GM23338 (cell line): ENCODE measurements around the gene OTUB1. TPM values are rescaled to one million over a fixed set of nuclear protein-coding genes. Genes with fewer than 3 reads are reported as not detected.

Source experiments
- ATAC-seq: fragments of 200-7000 bp; cut with Tn5 transposase; 3 replicates; pipeline ENCODE4 v1.9.1; 2020
- DNase-seq: peaks from one replicate; pipeline ENCODE4 v3.0.0-alpha.2; 2015; ENCODE audit warnings: low spot score
- H2AFZ ChIP-seq: fragments of 200-600 bp; sonication (generic); 2 replicates; pipeline ENCODE4 v1.8.0; 2016; ENCODE audit warnings: antibody characterized with exemption, mild to moderate bottlenecking, moderate library complexity
- H3F3A ChIP-seq: fragments of 200-600 bp; sonication (generic); replicated peaks from 2 replicates; pipeline ENCODE4 v1.8.0; 2017; ENCODE audit warnings: antibody characterized with exemption, mixed run types, low read depth
- H3K27ac ChIP-seq: fragments of 200-600 bp; sonication (generic); 2 replicates; pipeline ENCODE4 v1.6.1; 2016; ENCODE audit warnings: low read depth
- H3K27me3 ChIP-seq: fragments of 200-600 bp; sonication (generic); 2 replicates; pipeline ENCODE4 v1.8.0; 2016; ENCODE audit warnings: mild to moderate bottlenecking, mixed run types, moderate library complexity; ENCODE audit not compliant: insufficient read depth
- H3K36me3 ChIP-seq: fragments of 200-600 bp; sonication (generic); 2 replicates; pipeline ENCODE4 v1.8.0; 2016; ENCODE audit warnings: mild to moderate bottlenecking; ENCODE audit not compliant: insufficient read depth
- H3K4me1 ChIP-seq: fragments of 200-600 bp; sonication (generic); 2 replicates; pipeline ENCODE4 v1.8.0; 2016; ENCODE audit warnings: mild to moderate bottlenecking, moderate library complexity; ENCODE audit not compliant: insufficient read depth
- H3K4me2 ChIP-seq: fragments of 200-600 bp; sonication (generic); 2 replicates; pipeline ENCODE4 v1.7.1; 2017; ENCODE audit warnings: mixed run types
- H3K4me3 ChIP-seq: fragments of 200-600 bp; sonication (generic); 2 replicates; pipeline ENCODE4 v1.6.1; 2016; ENCODE audit warnings: mixed run types
- H3K79me2 ChIP-seq: fragments of 200-600 bp; sonication (generic); replicated peaks from 2 replicates; pipeline ENCODE4 v1.8.0; 2017; ENCODE audit warnings: mild to moderate bottlenecking; ENCODE audit not compliant: insufficient read depth
- H3K9me2 ChIP-seq: fragments of 200-600 bp; sonication (generic); 2 replicates; pipeline ENCODE4 v1.8.0; 2017; ENCODE audit not compliant: insufficient read depth
- H4K20me1 ChIP-seq: fragments of 200-600 bp; sonication (generic); replicated peaks from 2 replicates; pipeline ENCODE4 v1.8.0; 2017; ENCODE audit warnings: mild to moderate bottlenecking; ENCODE audit not compliant: insufficient read depth
- H3K27ac Mint-ChIP-seq: 2 replicates; pipeline ENCODE4 v1.8.0; 2020; ENCODE audit warnings: inconsistent platforms, mild to moderate bottlenecking, moderate library complexity, mixed read lengths
- H3K27me3 Mint-ChIP-seq: 3 replicates; pipeline ENCODE4 v1.8.0; 2022; ENCODE audit warnings: low read depth, mild to moderate bottlenecking, moderate library complexity, mixed read lengths, inconsistent platforms; ENCODE audit not compliant: insufficient read depth, poor library complexity
- H3K36me3 Mint-ChIP-seq: 3 replicates; pipeline ENCODE4 v1.8.0; 2021; ENCODE audit warnings: low read depth, mild to moderate bottlenecking, inconsistent platforms, moderate library complexity, mixed read lengths
- H3K4me1 Mint-ChIP-seq: 3 replicates; pipeline ENCODE4 v1.8.0; 2020; ENCODE audit warnings: mild to moderate bottlenecking, inconsistent platforms, mixed read lengths
- H3K4me3 Mint-ChIP-seq: 3 replicates; pipeline ENCODE4 v1.8.0; 2021; ENCODE audit warnings: moderate library complexity, mild to moderate bottlenecking, inconsistent platforms, mixed read lengths
- H3K9me3 Mint-ChIP-seq: 3 replicates; pipeline ENCODE4 v1.8.0; 2020; ENCODE audit warnings: moderate library complexity, mild to moderate bottlenecking, inconsistent platforms, mixed read lengths
- CREB1 ChIP-seq: fragments of 250-450 bp; sonication (Bioruptor Pico); IDR thresholded peaks from 2 replicates; pipeline ENCODE4 v1.5.0; 2020; ENCODE audit warnings: low read depth, mild to moderate bottlenecking, moderate library complexity
- EZH2 ChIP-seq: fragments of 200-600 bp; sonication (generic); IDR thresholded peaks from one replicate; pipeline ENCODE4 v1.8.0; 2017; ENCODE audit warnings: antibody characterized with exemption, mild to moderate bottlenecking, low read depth; ENCODE audit not compliant: unreplicated experiment
- EZH2phosphoT487 ChIP-seq: fragments of 200-600 bp; sonication (generic); IDR thresholded peaks from one replicate; pipeline ENCODE4 v1.8.1; 2018; ENCODE audit warnings: antibody characterized with exemption; ENCODE audit not compliant: unreplicated experiment
- JUNB ChIP-seq: IDR thresholded peaks from one replicate; pipeline ENCODE4 v1.6.1; 2016; ENCODE audit warnings: antibody characterized with exemption; ENCODE audit not compliant: unreplicated experiment
- NANOG ChIP-seq: IDR thresholded peaks from 2 replicates; pipeline ENCODE4 v1.6.1; 2016; ENCODE audit warnings: antibody characterized with exemption, borderline replicate concordance
- POLR2AphosphoS5 ChIP-seq: IDR thresholded peaks from 2 replicates; pipeline ENCODE4 v1.6.1; 2016; ENCODE audit warnings: antibody characterized with exemption, low read depth
- ZNF114 ChIP-seq: fragments of 250-450 bp; sonication (Bioruptor Pico); IDR thresholded peaks from 2 replicates; pipeline ENCODE4 v1.5.0; 2020; ENCODE audit warnings: mild to moderate bottlenecking, moderate library complexity
- polyA plus RNA-seq: library from polyadenylated mRNA; unstranded; fragments of >200 nt; fragmentation: Nextera tagmentation; extraction: Ambion mirVana; gene quantifications from 2 replicates; pipeline ENCODE4 v1.2.1, GENCODE V29; 2016
- total RNA-seq: library from RNA; depleted of rRNA; stranded (reverse); fragments of >200 nt; shearing (Covaris generic); gene quantifications from 2 replicates; pipeline ENCODE4 v1.2.3, GENCODE V29; 2014
- TF ChIP-seq, protein P1 (sequence below), 2 experiments: fragments of 200-600 bp in 1 of 2; sonication (generic) in 1 of 2; conservative IDR thresholded peaks; 2 replicates each; pipeline versions ENCODE4 v1.5.1 to v1.6.1; 2016 to 2017; ENCODE audit warnings: antibody characterized with exemption in 2 of 2, low read depth in 2 of 2, mild to moderate bottlenecking in 2 of 2, moderate library complexity in 1 of 2
- TF ChIP-seq, protein P2 (sequence below): fragments of 250-450 bp; sonication (Bioruptor Pico); IDR thresholded peaks from 2 replicates; pipeline ENCODE4 v1.5.0; 2020; ENCODE audit warnings: mild to moderate bottlenecking, moderate library complexity
- TF ChIP-seq, protein P3 (sequence below): IDR thresholded peaks from one replicate; pipeline ENCODE4 v1.6.1; 2018; ENCODE audit warnings: antibody characterized with exemption; ENCODE audit not compliant: unreplicated experiment

OTUB1 gene
- total and polyA plus RNA-seq, 2 experiments from 2014 or later, result 122 to 207 TPM

DNA sequence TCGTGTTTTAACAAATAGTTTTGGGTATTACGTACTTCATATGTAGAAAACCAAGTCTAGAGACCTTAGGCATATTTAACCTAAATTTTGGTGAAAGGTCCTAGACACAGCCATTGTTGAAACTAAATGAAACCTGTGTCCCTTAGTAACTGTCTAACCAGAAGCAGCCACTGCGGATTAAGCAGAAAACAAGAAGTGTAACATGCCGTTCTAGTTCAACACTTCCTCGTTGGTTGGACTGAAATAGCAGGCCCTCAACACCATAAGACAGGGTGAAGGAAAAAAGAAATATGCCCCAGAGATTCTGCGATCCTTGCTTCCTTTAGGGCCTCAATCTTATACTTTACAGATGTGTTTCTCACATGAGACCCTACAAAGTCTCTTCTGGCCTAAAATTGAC, 45.5 kb upstream of the OTUB1 start:
- no peak for DNase-seq
- peaks cover 54% of the 10 kb centered on the region for H3K79me2 ChIP-seq
- H4K20me1 ChIP-seq, result peaks cover 34% of the 10 kb centered on the region
- Mint-ChIP-seq H3K4me1 (peaks cover 11% of the 10 kb centered on the region), H3K27me3 (peaks cover 17% of the 10 kb centered on the region), H3K9me3 (no peaks in the 10 kb centered on the region), H3K27ac (no peak overlapping the region; the same call in 1 of the 2 replicates), H3K4me3 (peak overlapping the region; percentile 81), H3K36me3 (peaks cover under 1% of the 10 kb centered on the region; the same call in 2 of the 3 replicates)
- no peak for TF ChIP-seq JUNB
- no peak for TF ChIP-seq CREB1
- TF ChIP-seq, protein P1, sequence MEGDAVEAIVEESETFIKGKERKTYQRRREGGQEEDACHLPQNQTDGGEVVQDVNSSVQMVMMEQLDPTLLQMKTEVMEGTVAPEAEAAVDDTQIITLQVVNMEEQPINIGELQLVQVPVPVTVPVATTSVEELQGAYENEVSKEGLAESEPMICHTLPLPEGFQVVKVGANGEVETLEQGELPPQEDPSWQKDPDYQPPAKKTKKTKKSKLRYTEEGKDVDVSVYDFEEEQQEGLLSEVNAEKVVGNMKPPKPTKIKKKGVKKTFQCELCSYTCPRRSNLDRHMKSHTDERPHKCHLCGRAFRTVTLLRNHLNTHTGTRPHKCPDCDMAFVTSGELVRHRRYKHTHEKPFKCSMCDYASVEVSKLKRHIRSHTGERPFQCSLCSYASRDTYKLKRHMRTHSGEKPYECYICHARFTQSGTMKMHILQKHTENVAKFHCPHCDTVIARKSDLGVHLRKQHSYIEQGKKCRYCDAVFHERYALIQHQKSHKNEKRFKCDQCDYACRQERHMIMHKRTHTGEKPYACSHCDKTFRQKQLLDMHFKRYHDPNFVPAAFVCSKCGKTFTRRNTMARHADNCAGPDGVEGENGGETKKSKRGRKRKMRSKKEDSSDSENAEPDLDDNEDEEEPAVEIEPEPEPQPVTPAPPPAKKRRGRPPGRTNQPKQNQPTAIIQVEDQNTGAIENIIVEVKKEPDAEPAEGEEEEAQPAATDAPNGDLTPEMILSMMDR (conservative IDR thresholded peaks at IDR 0.05; ENCODE audit: low read depth in 2 of 2), result no peak
- no peak for TF ChIP-seq POLR2AphosphoS5
- TF ChIP-seq ZNF114 (CRISPR knock-in tag), result no peak
- TF ChIP-seq EZH2phosphoT487, result no peak
- TF ChIP-seq, protein P2, sequence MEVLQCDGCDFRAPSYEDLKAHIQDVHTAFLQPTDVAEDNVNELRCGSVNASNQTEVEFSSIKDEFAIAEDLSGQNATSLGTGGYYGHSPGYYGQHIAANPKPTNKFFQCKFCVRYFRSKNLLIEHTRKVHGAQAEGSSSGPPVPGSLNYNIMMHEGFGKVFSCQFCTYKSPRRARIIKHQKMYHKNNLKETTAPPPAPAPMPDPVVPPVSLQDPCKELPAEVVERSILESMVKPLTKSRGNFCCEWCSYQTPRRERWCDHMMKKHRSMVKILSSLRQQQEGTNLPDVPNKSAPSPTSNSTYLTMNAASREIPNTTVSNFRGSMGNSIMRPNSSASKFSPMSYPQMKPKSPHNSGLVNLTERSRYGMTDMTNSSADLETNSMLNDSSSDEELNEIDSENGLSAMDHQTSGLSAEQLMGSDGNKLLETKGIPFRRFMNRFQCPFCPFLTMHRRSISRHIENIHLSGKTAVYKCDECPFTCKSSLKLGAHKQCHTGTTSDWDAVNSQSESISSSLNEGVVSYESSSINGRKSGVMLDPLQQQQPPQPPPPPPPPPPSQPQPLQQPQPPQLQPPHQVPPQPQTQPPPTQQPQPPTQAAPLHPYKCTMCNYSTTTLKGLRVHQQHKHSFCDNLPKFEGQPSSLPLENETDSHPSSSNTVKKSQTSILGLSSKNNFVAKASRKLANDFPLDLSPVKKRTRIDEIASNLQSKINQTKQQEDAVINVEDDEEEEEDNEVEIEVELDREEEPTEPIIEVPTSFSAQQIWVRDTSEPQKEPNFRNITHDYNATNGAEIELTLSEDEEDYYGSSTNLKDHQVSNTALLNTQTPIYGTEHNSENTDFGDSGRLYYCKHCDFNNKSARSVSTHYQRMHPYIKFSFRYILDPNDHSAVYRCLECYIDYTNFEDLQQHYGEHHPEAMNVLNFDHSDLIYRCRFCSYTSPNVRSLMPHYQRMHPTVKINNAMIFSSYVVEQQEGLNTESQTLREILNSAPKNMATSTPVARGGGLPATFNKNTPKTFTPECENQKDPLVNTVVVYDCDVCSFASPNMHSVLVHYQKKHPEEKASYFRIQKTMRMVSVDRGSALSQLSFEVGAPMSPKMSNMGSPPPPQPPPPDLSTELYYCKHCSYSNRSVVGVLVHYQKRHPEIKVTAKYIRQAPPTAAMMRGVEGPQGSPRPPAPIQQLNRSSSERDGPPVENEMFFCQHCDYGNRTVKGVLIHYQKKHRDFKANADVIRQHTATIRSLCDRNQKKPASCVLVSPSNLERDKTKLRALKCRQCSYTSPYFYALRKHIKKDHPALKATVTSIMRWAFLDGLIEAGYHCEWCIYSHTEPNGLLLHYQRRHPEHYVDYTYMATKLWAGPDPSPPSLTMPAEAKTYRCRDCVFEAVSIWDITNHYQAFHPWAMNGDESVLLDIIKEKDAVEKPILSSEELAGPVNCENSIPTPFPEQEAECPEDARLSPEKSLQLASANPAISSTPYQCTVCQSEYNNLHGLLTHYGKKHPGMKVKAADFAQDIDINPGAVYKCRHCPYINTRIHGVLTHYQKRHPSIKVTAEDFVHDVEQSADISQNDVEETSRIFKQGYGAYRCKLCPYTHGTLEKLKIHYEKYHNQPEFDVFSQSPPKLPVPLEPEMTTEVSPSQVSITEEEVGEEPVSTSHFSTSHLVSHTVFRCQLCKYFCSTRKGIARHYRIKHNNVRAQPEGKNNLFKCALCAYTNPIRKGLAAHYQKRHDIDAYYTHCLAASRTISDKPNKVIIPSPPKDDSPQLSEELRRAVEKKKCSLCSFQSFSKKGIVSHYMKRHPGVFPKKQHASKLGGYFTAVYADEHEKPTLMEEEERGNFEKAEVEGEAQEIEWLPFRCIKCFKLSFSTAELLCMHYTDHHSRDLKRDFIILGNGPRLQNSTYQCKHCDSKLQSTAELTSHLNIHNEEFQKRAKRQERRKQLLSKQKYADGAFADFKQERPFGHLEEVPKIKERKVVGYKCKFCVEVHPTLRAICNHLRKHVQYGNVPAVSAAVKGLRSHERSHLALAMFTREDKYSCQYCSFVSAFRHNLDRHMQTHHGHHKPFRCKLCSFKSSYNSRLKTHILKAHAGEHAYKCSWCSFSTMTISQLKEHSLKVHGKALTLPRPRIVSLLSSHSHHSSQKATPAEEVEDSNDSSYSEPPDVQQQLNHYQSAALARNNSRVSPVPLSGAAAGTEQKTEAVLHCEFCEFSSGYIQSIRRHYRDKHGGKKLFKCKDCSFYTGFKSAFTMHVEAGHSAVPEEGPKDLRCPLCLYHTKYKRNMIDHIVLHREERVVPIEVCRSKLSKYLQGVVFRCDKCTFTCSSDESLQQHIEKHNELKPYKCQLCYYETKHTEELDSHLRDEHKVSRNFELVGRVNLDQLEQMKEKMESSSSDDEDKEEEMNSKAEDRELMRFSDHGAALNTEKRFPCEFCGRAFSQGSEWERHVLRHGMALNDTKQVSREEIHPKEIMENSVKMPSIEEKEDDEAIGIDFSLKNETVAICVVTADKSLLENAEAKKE, result no peak
- TF ChIP-seq EZH2, result no peak
- no peak for TF ChIP-seq NANOG
- TF ChIP-seq, protein P3, sequence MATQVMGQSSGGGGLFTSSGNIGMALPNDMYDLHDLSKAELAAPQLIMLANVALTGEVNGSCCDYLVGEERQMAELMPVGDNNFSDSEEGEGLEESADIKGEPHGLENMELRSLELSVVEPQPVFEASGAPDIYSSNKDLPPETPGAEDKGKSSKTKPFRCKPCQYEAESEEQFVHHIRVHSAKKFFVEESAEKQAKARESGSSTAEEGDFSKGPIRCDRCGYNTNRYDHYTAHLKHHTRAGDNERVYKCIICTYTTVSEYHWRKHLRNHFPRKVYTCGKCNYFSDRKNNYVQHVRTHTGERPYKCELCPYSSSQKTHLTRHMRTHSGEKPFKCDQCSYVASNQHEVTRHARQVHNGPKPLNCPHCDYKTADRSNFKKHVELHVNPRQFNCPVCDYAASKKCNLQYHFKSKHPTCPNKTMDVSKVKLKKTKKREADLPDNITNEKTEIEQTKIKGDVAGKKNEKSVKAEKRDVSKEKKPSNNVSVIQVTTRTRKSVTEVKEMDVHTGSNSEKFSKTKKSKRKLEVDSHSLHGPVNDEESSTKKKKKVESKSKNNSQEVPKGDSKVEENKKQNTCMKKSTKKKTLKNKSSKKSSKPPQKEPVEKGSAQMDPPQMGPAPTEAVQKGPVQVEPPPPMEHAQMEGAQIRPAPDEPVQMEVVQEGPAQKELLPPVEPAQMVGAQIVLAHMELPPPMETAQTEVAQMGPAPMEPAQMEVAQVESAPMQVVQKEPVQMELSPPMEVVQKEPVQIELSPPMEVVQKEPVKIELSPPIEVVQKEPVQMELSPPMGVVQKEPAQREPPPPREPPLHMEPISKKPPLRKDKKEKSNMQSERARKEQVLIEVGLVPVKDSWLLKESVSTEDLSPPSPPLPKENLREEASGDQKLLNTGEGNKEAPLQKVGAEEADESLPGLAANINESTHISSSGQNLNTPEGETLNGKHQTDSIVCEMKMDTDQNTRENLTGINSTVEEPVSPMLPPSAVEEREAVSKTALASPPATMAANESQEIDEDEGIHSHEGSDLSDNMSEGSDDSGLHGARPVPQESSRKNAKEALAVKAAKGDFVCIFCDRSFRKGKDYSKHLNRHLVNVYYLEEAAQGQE, result no peak
- ATAC-seq, result no peak
- no peaks in the 10 kb centered on the region for H3K36me3 ChIP-seq
- H3K4me3 ChIP-seq, result no peak overlapping the region
- no peak overlapping the region for H2AFZ ChIP-seq
- peaks cover 30% of the 10 kb centered on the region for H3F3A ChIP-seq
- H3K4me1 ChIP-seq, result peaks cover 8% of the 10 kb centered on the region
- no peak overlapping the region for H3K27ac ChIP-seq
- H3K4me2 ChIP-seq, result no peak overlapping the region
- no peaks in the 10 kb centered on the region for H3K9me2 ChIP-seq
- no peaks in the 10 kb centered on the region for H3K27me3 ChIP-seq
